ENCODE results near the gene CIAO2A.

CIAO2A gene

GRCh38 chr15:64037966-64038365 is 55.7 kb downstream of the CIAO2A start:
- DNase-seq, result no peak

- DNase-seq, result no peak
Measured at GRCh38 chr15:64037116-64037515, 56.5 kb downstream of the CIAO2A start.

DNA sequence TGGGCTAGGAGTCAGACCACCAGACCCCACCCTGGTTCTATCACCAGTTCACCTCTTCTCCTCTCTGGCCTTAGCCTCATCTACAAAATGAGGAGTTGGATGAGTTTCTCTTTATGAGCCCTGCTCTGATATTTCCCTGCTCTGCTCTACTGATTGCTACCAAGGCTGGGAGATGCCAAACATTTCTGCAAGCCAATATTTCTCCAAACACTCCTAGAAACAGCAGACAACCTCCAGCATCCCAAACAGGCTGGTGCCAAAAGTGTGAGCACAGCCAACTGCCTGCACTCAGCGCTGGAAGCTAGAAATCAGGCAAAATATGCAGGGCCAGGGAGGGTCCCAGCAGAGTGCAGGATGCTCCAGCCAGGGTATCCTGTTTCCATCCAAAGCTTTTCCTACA is 58.1 kb downstream of the CIAO2A start:
- no peak for DNase-seq

DNA sequence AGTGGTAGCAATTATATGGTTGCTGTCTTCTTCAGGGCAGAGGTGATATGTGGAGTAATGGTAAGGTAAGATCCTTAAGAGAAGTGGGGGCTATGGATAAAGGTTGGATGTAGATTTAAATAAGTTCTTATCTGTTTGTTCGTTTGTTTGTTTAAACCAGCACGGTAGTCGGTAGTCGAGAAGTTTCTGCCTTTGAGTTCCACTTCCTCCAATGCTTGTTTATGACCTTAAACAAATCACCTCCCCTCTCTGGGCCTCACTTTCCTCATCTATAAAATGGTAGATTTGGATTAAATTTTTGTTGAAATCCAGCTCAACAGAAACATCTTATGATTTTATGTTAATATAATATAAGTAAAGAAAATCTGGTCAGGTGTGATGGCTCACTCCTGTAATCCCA is 59.1 kb downstream of the CIAO2A start:
- no peak for DNase-seq

GRCh38 chr15:64032329-64032728 is 61.3 kb downstream of the CIAO2A start:
- no peak for DNase-seq

DNA sequence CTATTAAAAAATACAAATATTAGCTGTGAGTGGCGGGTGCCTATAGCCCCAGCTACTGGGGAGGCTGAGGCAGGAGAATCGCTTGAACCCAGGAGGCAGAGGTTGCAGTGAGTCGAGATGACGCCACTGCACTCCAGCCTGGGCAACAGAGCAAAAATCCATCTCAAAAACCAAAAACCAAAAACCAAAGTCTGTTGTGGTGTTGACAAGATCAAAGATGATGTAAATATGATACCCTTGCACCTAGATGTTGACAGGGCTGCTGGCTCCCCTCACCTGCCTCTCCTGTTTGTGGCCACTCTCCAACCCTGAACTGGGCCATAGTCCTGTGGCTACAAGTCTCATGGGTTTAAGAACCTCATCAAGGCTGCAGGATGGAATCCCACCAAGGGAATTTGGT is 63.5 kb downstream of the CIAO2A start:
- no peak for DNase-seq

- DNase-seq, result no peak
Measured at GRCh38 chr15:64029633-64030032, 64.0 kb downstream of the CIAO2A start.

DNA sequence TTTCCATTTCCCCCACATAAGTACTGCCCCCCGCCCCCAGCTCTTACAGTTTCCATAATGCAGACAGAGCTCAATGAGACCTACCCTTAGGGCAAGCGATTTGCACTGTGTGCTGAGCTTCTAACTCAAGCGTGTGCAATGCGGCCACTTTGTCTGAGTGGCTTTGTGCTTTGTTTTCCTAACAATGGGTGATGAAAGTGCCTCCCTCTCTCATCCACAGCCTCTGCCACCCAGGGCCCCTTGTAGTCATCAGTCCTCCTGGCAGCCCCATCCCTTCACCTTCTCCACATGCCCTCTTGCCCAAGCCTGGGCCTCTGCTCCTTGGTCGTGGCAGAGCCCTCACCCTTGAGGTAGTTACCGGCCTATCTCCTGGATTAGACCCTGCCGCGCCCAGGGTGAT is 64.5 kb downstream of the CIAO2A start:
- DNase-seq, result no peak

DNA sequence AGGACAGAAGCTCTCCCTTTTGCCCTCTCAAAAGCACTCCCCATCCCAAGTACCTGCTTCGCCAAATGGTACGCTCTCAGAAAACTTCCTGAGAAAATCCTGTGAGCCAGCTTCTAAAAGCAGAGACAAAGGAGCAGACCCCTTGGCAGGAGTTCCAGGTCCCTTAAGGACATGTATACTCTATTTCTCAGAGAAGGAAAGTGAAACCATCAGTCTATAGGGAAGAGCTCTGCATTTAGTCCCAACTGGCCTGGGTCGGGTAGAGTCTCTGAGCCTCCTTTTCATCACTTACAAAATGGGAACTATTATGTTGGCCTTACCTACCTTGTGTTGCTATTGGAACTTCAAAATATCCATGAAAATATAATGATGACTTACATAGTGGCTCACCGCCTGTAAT is 67.0 kb downstream of the CIAO2A start:
- no peak for DNase-seq

DNA sequence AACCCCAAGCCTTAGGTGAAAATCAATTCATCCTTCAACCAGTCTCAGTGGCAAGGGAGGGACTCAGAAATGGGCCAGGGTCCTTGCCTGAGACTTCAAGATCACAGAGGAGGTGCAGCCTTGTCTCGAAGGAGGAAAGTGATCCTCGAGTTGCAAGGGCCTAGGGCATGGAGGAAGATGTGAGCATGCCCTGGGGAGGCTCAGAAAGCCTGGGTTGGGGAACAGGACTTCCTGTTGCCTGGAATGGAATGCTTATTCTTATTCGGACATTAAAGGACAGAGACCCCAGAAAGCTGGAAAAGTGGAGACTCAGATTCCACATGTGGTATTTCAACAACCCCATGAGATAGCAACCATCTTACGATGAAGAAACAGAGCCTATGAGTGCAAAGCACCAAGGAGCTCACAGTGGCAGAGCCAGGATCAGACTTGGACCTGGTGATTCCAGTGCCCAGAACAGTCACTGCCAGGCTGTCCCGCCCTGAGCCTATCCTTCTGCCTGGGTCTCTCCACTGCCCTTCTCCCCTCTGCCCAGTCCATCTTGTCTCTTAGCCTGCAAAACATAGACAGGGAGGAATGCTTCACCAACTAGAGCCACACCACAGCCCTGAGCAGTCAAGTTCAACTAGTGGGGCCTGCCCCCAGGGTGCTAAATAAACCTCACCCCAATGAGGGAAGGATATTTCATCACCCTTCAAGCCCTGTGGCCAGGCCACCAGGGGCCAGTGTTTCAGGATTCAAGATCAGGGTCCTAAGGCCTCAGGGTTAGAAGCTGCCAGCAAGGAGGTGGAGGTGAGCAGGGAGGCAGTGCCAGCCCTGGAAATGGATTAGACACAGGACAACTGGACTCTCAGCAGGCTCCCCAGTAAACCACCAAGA is 69.2 kb downstream of the CIAO2A start:
- DNase-seq, result no peak

- DNase-seq, result no peak
Measured at GRCh38 chr15:64023220-64023619, 70.4 kb downstream of the CIAO2A start.

DNA sequence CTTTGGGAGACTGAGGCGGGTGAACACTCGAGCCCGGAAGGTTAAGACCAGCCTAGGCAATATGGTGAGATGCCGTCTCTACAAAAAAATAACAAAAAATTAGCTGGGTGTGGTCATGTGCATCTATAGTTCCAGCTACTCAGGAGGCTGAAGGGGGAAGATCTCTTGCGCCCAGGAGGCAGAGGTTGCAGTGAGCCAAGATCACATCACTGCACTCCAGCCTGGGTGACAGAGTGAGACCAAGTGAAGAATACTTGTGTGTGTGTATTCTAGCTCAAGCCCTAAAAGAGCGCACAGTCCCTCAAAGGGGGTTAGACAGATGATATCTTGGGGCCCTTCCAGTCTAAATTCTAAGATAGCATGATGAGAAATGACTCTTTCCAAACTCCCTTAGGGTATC is 71.1 kb downstream of the CIAO2A start:
- DNase-seq, result no peak

Data from CD4-positive, alpha-beta T cell treated with Interleukin-21 for 1 hour (primary cell).